KBM-7 (cell line): ENCODE measurements around the gene TMX1.
"Not testable (repeated sequence)": the region's sequence is repeated elsewhere in the genome, so short reads cannot be mapped to it uniquely, and the experiment has no call there.

ENCODE experiments used
- DNase-seq: peaks from one replicate; pipeline ENCODE4 v3.0.0-alpha.2; 2015
- in situ Hi-C: fragments of 300-500 bp; cut with MboI; formaldehyde crosslinking; loops from 2 replicates; pipeline ENCODE4 v1.14.3; 2020; ENCODE audit warnings: low sequenced_read_pairs, low pct_unique_long_range_greater_than_20kb, mixed read lengths

TMX1 gene

GRCh38 chr14:51239813-51240803 lies at the start of gene TMX1:
TSS of gene TMX1 (plus strand) at chr14:51240247. CDS start at chr14:51240293, 46 bp downstream.
- in situ Hi-C loops, result no loop called here
- DNase-seq, result peak; percentile 99

- in situ Hi-C loops, result no loop called here
- no peak for DNase-seq
Measured at GRCh38 chr14:51201890-51202289, 38.2 kb upstream of the TMX1 start.

- in situ Hi-C loops, result no loop called here
- no peak for DNase-seq
Measured at GRCh38 chr14:51202914-51203665, 37.0 kb upstream of the TMX1 start.

- in situ Hi-C loops, result no loop called here
- no peak for DNase-seq
Measured at GRCh38 chr14:51203881-51204280, 36.2 kb upstream of the TMX1 start.

- DNase-seq, result no peak
- in situ Hi-C loops, result no loop called here
Measured at GRCh38 chr14:51205486-51205885, 34.6 kb upstream of the TMX1 start.

GRCh38 chr14:51206462-51206861 lies 33.6 kb upstream of the TMX1 start:
- in situ Hi-C loops, result no loop called here
- no peak for DNase-seq

- in situ Hi-C loops, result no loop called here
- DNase-seq, result no peak
Measured at GRCh38 chr14:51207621-51208020, 32.4 kb upstream of the TMX1 start.

GRCh38 chr14:51208982-51209381 lies 31.1 kb upstream of the TMX1 start:
- no peak for DNase-seq
- in situ Hi-C loops, result no loop called here

GRCh38 chr14:51209457-51209856 lies 30.6 kb upstream of the TMX1 start:
- DNase-seq, result no peak
- in situ Hi-C loops, result no loop called here

GRCh38 chr14:51210594-51210993 lies 29.5 kb upstream of the TMX1 start:
- DNase-seq, result no peak
- in situ Hi-C loops, result no loop called here

- in situ Hi-C loops, result no loop called here
- DNase-seq, result no peak
Measured at GRCh38 chr14:51211149-51211548, 28.9 kb upstream of the TMX1 start.

GRCh38 chr14:51216602-51217001 lies 23.4 kb upstream of the TMX1 start:
- DNase-seq, result no peak
- in situ Hi-C loops, result no loop called here

- peak; percentile 45 for DNase-seq
- in situ Hi-C loops, result no loop called here
Measured at GRCh38 chr14:51219473-51220448, 20.3 kb upstream of the TMX1 start.

GRCh38 chr14:51223463-51223862 lies 16.6 kb upstream of the TMX1 start:
- in situ Hi-C loops, DNase-seq: not testable (repeated sequence)

- in situ Hi-C loops, result no loop called here
- no peak for DNase-seq
Measured at GRCh38 chr14:51224551-51224950, 15.5 kb upstream of the TMX1 start.

GRCh38 chr14:51225751-51226150 lies 14.3 kb upstream of the TMX1 start:
- in situ Hi-C loops, result no loop called here
- DNase-seq, result no peak

GRCh38 chr14:51228391-51228790 lies 11.7 kb upstream of the TMX1 start:
- in situ Hi-C loops, result no loop called here
- no peak for DNase-seq

- in situ Hi-C loops, result no loop called here
- no peak for DNase-seq
Measured at GRCh38 chr14:51228890-51229289, 11.2 kb upstream of the TMX1 start.

- in situ Hi-C loops, result no loop called here
- no peak for DNase-seq
Measured at GRCh38 chr14:51236314-51236713, 3.7 kb upstream of the TMX1 start.
